ENCODE measurements around the gene CACTIN. TPM values are rescaled to one million over a fixed set of nuclear protein-coding genes. Genes with fewer than 3 reads are reported as not detected.

Gene CACTIN
- polyA plus RNA-seq, 1 of the 3 experiments (the other 2 are of a cell fraction) = 36.4 TPM

GRCh38 chr19:3576696-3577443 is 49.7 kb downstream of the CACTIN start:
- TF ChIP-seq TCF12 (IDR thresholded peaks at IDR 0.05) (no peak), USF1 (IDR thresholded peaks at IDR 0.05; ENCODE audit: borderline replicate concordance, low read depth) (no peak), FOXM1 (IDR thresholded peaks at IDR 0.05; ENCODE audit: low read depth) (no peak), GABPA (IDR thresholded peaks at IDR 0.05; ENCODE audit: low read depth) (no peak), TAF1 (IDR thresholded peaks at IDR 0.05; ENCODE audit: borderline replicate concordance, low read depth, low read length) (no peak), RCOR1 (IDR thresholded peaks at IDR 0.05; ENCODE audit: low read length) (no peak), REST (IDR thresholded peaks at IDR 0.05; ENCODE audit: low read depth, low read length) (no peak), USF2 (IDR thresholded peaks at IDR 0.05; ENCODE audit: borderline replicate concordance, low read depth, low read length) (no peak), PBX3 (IDR thresholded peaks at IDR 0.05) (no peak), MXI1 (IDR thresholded peaks at IDR 0.05; ENCODE audit: low read depth, low read length) (no peak), EP300 (IDR thresholded peaks at IDR 0.05; ENCODE audit: borderline replicate concordance in 1 of 2, low read depth in 1 of 2, low read length in 1 of 2) (no peak), ELF1 (IDR thresholded peaks at IDR 0.05) (no peak), RFX5 (IDR thresholded peaks at IDR 0.05; ENCODE audit: low read length) (no peak), SMC3 (IDR thresholded peaks at IDR 0.05; ENCODE audit: low read depth, low read length) (no peak), ZBTB33 (IDR thresholded peaks at IDR 0.05; ENCODE audit: borderline replicate concordance, low read depth) (no peak), GATA2 (CRISPR knock-in tag; IDR thresholded peaks at IDR 0.05) (no peak), NRF1 (IDR thresholded peaks at IDR 0.05; ENCODE audit: low read depth, low read length) (no peak), NFIC (IDR thresholded peaks at IDR 0.05; ENCODE audit: borderline replicate concordance) (no peak)
- Histone ChIP-seq H3K4me2 (no peak overlapping the region), H3K79me2 (ENCODE audit: insufficient read depth) (peaks cover 9% of the 10 kb centered on the region), H3K27me3 (ENCODE audit: insufficient read depth) (no peaks in the 10 kb centered on the region), H3K9me2 (no peaks in the 10 kb centered on the region), H3K9me3 (no peaks in the 10 kb centered on the region), H2AFZ (ENCODE audit: low read depth) (no peak overlapping the region), H3K4me3 (ENCODE audit: low read depth in 2 of 2, low read length in 1 of 2) (no peak overlapping the region), H3K4me1 (ENCODE audit: control insufficient read depth in 1 of 2, insufficient read depth in 2 of 2, low read depth in 1 of 2, low read length in 1 of 2) (peaks cover 5 to 7% of the 10 kb centered on the region in 2 experiments; a peak in 2 of 4 replicates), H3K27ac (ENCODE audit: low read depth in 2 of 2, low read length in 1 of 2) (no peak overlapping the region), H3F3A (replicated peaks; ENCODE audit: insufficient read depth) (peaks cover 31% of the 10 kb centered on the region), H4K20me1 (ENCODE audit: insufficient read depth) (peaks cover 4% of the 10 kb centered on the region; the same call in 1 of the 2 replicates), H3K9ac (no peak overlapping the region), H3K36me3 (replicated peaks in 1 of 2; ENCODE audit: control insufficient read depth in 1 of 2, insufficient read depth in 2 of 2, low read length in 1 of 2) (peaks cover 6 to 13% of the 10 kb centered on the region in 2 experiments)
- ChIA-PET POLR2A (no interaction called here), CTCF (interaction anchor here (1.3 to 5.8 kb wide), 2 partner anchors 9 to 32 kb away, joined by 4 to 38 read pairs; partner anchors contain the start of gene GIPC3)
- DNase-seq = peak; percentile 78
- WGBS (ENCODE audit: low lambda C conversion rate) = 90% methylated on average over 78 of the region's 78 CpGs
